ENCODE results near the gene EIF2S1.
"Not testable (repeated sequence)": the region's sequence is repeated elsewhere in the genome, so short reads cannot be mapped to it uniquely, and the experiment has no call there.

EIF2S1 gene

DNA sequence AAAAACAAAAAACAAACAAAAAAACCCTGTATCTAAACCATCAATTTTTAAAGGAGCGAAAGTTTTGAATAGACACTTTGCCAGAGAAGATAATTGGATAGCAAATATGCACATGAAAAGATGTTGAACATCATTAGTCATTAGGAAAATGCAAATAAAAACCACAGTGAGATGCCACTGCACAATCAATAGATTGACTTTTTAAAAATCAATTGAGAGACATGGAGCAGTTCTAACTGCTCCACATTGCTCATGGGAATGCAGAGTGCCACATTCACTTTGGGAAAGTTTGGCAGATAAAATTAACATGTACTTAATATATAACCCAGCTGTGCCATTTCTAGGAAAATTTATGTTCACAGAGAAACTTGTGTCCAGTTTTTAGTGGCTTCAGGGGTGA is 12.7 kb downstream of the EIF2S1 start:
- FAIRE-seq: no peak

DNA sequence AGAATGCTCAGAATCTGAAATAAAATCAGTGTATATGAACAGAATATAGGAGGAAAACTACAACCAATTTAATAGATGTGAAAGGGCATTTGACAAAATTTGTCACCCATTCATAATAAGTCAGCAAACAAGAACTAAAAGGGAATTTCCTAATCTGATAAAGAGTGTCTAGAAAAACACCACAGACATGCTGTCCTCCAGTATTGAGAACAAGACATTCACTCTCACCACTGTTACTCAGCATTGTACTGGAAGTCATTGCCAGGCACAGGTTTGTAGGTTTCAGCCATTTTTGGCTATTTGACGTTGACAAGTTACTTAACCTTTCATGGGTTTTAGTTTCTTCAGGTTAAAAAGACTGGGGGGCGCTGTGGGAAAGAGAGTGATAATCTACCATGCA is 13.2 kb downstream of the EIF2S1 start:
- FAIRE-seq: no peak

- no peak for FAIRE-seq
These were observed 17.8 kb downstream of the EIF2S1 start for GRCh38 chr14:67377916-67378315.

DNA sequence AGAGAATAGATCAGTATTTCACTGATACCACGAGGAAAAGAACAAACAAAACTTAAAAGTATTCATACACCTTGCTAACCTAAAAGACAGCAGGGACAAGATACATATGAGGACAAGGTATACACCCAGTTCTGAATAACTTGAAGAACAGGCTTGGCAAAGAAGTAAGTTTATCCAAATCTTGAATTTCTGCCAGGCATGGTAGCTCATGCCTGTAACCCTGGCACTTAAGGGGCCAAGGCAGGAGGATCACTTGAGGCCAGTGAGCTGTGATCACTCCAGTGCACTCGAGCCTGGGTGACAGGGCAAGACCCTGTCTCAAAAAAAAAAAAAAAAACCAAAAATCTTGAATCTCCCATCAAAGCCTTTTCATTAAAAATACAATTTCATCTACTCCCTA is 25.0 kb downstream of the EIF2S1 start:
- no peak for FAIRE-seq

GRCh38 chr14:67385618-67386017 is 25.5 kb downstream of the EIF2S1 start:
- no peak for FAIRE-seq

GRCh38 chr14:67387195-67387594 is 27.1 kb downstream of the EIF2S1 start:
- no peak for FAIRE-seq

GRCh38 chr14:67389275-67389674 is 29.1 kb downstream of the EIF2S1 start:
- no peak for FAIRE-seq

DNA sequence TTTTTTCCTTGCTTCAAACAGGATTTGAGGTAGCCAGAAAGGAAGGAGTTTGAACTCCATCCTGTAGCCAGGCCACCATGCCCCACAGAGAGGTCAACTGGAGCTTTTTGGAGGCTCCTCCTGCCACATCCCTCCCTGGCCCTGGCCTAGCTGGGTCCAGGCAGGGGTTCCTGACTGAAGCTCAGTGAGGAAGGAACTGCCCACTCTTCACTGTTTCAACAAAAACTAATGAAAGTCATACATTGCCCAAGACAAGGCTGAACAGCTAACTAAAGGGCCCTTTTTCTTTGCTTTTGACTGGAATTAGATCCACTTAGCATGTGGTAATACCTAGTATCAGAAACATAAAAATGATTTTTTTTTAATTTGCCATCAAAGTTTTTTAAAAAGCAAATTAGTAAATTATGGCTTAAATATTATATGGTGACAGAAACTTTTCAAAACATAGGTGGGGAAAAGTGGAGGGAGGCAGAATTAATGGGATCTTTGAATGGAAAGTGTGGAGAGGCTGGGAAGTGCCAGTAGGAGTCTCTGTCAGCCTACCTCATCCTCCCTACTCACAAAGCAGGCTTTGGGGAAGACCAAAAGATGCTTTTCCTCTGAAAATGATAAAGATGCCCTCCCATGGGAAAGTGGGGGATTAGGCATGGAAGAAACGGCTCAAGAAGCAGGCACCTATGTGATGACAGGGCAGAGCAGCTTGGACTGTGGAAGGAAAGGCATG is 29.8 kb downstream of the EIF2S1 start:
- no peak for FAIRE-seq

DNA sequence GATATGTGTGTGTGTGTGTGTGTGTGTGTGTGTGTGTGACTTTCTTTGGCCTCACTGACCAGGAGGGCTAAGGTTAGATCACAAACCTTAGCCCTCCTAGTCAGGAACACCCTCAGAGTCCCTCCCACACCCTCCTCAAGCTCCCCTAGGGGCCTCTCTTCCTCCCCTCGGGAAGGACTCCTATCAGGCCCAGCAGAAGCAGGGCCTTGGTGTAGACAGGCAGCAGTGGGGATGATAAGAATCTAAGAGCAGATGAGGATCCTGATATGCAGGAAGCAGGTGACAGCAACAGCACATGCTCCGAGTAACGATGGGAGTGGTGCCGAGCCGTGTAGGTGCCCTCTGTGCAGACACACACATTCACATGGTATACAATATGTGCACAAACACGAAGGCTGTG is 31.1 kb downstream of the EIF2S1 start:
- no peak for FAIRE-seq

DNA sequence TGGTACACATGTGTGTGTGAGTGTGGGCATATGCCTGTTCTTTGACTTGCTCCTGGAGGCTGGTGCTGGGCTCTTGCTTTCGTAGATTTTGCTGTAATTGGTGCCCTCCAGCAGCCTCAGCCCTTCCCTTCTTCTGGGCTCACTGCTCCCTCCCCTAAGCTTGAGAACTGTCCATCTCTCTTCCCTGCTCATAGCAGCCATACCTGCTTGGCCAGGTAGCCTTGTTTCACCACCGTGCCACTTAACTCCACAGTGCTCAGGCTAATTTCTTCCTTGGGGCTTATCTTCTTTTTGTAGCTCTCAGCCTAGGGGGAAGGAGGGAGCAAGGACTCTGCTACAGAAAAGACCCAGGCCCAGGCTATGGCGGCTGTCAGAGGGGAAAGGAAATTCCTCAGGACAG is 32.0 kb downstream of the EIF2S1 start:
- FAIRE-seq: no peak

GRCh38 chr14:67392800-67393199 is 32.7 kb downstream of the EIF2S1 start:
- no peak for FAIRE-seq

GRCh38 chr14:67393689-67394088 is 33.6 kb downstream of the EIF2S1 start:
- no peak for FAIRE-seq

DNA sequence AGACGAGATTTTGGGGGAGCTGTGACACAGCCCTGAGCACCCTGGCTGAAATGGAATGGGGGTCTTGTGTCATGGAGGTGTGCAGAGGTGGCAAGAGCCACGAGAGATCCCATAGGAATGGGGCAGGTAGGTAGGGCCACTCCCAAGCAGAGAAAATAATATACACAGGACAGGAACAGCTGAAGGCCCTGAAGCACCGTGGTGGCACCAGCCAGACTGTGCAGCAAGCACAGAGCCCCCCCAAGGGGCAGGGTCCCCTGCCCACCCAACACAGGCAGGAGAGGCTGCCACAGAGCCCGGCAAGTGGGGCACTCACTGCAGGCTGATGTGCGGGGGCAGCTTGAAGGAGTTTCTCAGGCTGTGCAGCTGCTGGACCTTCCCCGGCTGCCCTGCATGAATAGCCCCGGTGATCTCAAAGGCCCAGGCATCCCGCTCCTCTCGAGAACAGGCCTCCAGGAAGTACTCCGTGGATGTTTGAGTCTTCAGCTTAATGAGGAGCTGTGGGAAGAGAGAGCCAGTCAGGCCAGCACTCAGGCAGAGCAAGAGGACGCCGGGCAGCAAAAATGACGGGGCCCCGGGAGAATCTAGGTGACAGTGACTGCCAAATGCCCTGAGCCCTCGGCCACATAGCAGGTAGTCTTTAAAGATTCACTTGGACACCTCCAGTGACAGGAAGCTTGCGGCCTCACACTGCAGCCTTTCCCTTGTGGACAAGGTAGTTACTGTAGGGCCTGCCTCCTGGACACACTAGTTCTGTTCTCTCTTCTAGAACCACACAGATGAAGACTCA is 35.2 kb downstream of the EIF2S1 start:
- FAIRE-seq: no peak

GRCh38 chr14:67395876-67396189 is 35.7 kb downstream of the EIF2S1 start:
- no peak for FAIRE-seq

GRCh38 chr14:67396381-67396970 is 36.3 kb downstream of the EIF2S1 start:
- no peak for FAIRE-seq

GRCh38 chr14:67397536-67397935 is 37.4 kb downstream of the EIF2S1 start:
- FAIRE-seq: no peak

DNA sequence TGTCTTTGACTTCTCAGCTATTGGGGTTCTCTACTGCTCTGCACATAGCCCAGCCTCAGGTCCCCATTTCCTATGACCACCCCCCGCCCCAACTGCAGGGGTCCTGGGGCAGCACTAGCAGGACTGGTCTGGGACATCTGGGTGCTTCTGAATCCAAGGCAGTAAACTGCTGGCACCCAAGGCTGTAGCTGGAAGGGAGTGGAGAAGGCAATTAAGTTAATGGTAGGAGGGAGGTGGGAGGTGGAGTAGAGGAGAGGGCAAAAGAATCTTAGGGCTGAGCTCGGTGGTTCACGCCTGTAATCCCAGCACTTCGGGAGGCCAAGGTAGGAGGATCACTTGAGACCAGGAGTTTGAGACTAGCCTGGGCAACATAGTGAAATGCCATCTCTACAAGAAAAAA is 40.3 kb downstream of the EIF2S1 start:
- no peak for FAIRE-seq

GRCh38 chr14:67405771-67406170 is 45.6 kb downstream of the EIF2S1 start:
- FAIRE-seq: no peak

GRCh38 chr14:67408122-67408801 is 48.1 kb downstream of the EIF2S1 start:
- FAIRE-seq: not testable (repeated sequence)

DNA sequence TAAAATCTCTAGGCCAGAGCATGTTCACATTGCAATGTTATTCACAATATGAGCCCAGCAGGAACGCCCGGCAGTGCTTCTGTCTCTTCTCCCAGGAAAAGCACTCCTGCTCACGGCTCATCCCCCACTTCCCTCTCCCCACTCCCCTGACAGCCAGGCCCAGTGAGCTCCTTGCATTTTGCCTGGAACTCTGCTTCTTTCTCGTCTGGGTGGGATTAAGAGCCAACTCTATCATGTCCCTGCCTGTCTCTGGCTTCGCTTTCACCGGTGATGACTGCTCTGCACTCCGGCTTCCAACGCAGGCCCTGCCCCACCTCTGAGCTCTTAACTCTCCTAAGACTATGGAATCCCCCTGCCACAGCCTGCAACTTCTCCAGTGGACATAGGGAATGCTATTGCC is 49.3 kb downstream of the EIF2S1 start:
- no peak for FAIRE-seq

- FAIRE-seq: no peak
These were observed 50.2 kb downstream of the EIF2S1 start for GRCh38 chr14:67410313-67410712.

DNA sequence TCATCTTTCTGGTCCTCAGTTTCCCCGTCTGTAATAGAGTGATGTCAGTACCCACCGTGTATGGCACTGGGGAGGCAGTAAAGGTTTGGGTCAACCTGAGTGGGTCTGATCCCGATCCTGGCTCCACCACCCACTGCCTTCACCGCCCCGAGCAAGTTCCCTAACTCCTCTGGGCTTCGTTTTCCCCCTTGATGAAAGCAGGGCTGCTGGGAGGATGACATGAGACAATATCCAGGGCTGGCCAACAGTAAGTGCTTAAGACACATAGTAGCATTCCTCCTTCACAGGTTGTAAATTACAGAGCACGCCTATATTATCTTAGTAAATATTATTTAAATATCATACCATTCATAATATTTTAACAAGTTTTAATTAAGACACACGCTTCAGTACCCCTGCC is 51.2 kb downstream of the EIF2S1 start:
- no peak for FAIRE-seq

DNA sequence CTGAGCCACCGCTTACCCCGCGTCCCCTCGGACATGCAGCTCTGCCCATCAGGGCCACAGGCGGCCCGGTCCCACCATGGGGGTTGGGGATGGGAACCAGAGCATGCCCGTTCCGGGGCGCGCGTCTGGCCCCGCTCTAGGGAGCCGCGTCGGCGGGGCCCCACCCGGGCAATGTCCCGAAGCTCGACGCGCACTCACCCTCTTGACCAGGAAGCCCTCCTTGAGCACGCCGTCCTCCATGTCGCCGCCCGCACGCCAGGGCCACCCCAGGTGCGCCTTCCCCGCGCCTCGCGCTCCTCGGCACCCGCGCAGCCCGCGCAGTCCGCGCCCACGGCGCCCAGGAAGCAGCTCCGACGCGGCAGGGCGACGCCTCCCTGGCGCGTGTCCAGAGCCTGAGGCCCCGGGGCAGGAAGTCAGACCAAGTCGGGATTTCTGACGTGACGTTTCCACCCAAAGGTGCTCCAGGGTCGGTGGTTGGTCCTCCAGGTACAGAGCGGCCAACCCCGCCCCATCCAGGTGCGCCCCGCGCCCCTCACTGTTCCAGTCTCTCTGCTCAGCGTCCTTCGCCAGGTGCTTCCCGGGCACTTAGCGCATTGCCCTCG is 51.8 kb downstream of the EIF2S1 start, which contains the start of gene PLEK2:
Gene PLEK2, minus strand, starts transcription at position 346 of the 602 bp plus-strand sequence. Its CDS starts 106 bp downstream, at position 240.
- no peak for FAIRE-seq

All from TTC549 (cell line).